ENCODE results near the gene MITD1. TPM values are rescaled to one million over a fixed set of nuclear protein-coding genes. Genes with fewer than 3 reads are reported as not detected.
A peak's percentile ranks its signal among the peaks of the same experiment; 100 is the strongest.

Gene MITD1
- total and polyA plus RNA-seq, 2 of the 13 experiments (the other 11 are each of a cell fraction or from before 2014, with no cell fraction given), result 17.8 to 43.7 TPM

DNA sequence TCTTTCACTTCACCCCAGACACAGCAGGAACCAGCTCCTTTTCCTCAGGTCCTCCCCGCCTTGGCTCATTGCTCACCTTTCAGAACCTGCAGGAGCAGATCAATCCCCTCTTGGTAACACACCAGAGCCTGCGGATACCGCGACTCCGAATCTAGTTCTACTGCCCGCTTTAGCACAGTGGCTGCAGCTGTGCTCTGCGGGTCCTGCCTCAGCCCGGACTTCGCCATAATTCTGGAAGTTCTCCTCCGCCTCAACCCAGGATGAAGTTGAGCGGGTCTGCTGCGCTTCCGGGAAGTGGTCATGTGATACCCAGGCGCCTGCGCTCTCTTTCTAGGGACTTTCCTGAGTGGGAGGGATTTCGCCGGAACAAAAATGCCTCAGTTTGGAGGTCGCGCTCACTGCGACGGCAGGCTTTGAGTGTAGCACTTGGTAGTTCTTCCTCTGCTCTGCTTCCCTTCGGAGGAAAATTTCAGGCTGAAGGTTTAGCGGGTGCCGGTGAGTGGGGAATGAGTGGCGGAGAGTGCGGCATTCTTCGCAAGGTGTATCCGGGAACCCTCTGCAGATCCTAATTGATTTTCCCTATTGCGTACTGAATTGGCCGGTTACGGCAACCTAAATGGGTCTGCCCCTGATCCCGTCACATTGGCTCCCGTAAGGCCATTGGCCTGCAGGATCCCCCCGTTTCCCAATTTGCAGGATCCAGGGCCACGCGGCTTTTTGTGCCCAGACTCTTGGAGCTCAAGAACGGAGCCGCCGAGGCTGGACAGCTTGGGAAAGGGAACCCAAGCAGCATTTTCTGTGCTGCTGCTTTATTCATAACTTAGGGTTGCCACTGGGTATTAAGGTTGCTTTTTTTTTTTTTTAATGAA lies at the start of gene MITD1, which contains the start of gene MRPL30 (continued):
- TF ChIP-seq JARID2 (CRISPR knock-in tag; IDR thresholded peaks at IDR 0.05; ENCODE audit: insufficient replicate concordance) (peak; percentile 29), ZNF746 (CRISPR knock-in tag; IDR thresholded peaks at IDR 0.05) (no peak; the same call in 1 of the 2 replicates), ZNF878 (CRISPR knock-in tag; IDR thresholded peaks at IDR 0.05) (peak; percentile 93; the same call in 1 of the 2 replicates), MEIS1 (CRISPR knock-in tag; IDR thresholded peaks at IDR 0.05; ENCODE audit: borderline replicate concordance) (peak; percentile 65), ZNF775 (CRISPR knock-in tag; IDR thresholded peaks at IDR 0.05; ENCODE audit: borderline replicate concordance) (peak; percentile 90), KDM5A (IDR thresholded peaks at IDR 0.05; ENCODE audit: borderline replicate concordance, low read length) (peak; percentile 96), KLF12 (CRISPR knock-in tag; IDR thresholded peaks at IDR 0.05; ENCODE audit: borderline replicate concordance) (peak; percentile 86), PHF21A (CRISPR knock-in tag; IDR thresholded peaks at IDR 0.05) (peak; percentile 98), IRX3 (CRISPR knock-in tag; IDR thresholded peaks at IDR 0.05; ENCODE audit: borderline replicate concordance, low read depth) (peak; percentile 80; the same call in 1 of the 2 replicates), FOXJ3 (CRISPR knock-in tag; IDR thresholded peaks at IDR 0.05; ENCODE audit: borderline replicate concordance) (peak; percentile 69; the same call in 1 of the 2 replicates)
- TF ChIP-seq, protein P1, sequence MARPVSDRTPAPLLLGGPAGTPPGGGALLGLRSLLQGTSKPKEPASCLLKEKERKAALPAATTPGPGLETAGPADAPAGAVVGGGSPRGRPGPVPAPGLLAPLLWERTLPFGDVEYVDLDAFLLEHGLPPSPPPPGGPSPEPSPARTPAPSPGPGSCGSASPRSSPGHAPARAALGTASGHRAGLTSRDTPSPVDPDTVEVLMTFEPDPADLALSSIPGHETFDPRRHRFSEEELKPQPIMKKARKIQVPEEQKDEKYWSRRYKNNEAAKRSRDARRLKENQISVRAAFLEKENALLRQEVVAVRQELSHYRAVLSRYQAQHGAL (CRISPR knock-in tag; IDR thresholded peaks at IDR 0.05; ENCODE audit: not compliant biosample characterization), result no peak
- TF ChIP-seq, protein P2, sequence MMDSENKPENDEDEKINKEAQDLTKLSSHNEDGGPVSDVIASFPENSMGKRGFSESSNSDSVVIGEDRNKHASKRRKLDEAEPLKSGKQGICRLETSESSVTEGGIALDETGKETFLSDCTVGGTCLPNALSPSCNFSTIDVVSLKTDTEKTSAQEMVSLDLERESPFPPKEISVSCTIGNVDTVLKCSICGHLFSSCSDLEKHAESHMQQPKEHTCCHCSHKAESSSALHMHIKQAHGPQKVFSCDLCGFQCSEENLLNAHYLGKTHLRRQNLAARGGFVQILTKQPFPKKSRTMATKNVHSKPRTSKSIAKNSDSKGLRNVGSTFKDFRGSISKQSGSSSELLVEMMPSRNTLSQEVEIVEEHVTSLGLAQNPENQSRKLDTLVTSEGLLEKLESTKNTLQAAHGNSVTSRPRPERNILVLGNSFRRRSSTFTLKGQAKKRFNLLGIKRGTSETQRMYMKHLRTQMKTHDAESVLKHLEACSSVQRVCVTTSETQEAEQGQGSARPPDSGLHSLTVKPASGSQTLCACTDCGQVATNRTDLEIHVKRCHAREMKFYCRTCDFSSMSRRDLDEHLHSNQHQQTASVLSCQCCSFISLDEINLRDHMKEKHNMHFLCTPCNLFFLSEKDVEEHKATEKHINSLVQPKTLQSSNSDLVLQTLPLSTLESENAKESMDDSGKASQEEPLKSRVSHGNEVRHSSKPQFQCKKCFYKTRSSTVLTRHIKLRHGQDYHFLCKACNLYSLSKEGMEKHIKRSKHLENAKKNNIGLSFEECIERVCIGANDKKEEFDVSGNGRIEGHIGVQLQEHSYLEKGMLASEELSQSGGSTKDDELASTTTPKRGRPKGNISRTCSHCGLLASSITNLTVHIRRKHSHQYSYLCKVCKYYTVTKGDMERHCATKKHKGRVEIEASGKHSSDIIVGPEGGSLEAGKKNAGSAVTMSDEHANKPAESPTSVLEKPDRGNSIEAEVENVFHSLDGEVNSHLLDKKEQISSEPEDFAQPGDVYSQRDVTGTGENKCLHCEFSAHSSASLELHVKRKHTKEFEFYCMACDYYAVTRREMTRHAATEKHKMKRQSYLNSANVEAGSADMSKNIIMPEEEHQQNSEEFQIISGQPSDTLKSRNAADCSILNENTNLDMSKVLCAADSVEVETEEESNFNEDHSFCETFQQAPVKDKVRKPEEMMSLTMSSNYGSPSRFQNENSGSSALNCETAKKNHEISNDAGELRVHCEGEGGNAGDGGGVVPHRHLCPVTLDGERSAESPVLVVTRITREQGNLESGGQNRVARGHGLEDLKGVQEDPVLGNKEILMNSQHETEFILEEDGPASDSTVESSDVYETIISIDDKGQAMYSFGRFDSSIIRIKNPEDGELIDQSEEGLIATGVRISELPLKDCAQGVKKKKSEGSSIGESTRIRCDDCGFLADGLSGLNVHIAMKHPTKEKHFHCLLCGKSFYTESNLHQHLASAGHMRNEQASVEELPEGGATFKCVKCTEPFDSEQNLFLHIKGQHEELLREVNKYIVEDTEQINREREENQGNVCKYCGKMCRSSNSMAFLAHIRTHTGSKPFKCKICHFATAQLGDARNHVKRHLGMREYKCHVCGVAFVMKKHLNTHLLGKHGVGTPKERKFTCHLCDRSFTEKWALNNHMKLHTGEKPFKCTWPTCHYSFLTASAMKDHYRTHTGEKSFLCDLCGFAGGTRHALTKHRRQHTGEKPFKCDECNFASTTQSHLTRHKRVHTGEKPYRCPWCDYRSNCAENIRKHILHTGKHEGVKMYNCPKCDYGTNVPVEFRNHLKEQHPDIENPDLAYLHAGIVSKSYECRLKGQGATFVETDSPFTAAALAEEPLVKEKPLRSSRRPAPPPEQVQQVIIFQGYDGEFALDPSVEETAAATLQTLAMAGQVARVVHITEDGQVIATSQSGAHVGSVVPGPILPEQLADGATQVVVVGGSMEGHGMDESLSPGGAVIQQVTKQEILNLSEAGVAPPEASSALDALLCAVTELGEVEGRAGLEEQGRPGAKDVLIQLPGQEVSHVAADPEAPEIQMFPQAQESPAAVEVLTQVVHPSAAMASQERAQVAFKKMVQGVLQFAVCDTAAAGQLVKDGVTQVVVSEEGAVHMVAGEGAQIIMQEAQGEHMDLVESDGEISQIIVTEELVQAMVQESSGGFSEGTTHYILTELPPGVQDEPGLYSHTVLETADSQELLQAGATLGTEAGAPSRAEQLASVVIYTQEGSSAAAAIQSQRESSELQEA (CRISPR knock-in tag; IDR thresholded peaks at IDR 0.05; ENCODE audit: not compliant biosample characterization), result peak; percentile 88
- TF ChIP-seq, protein P3, sequence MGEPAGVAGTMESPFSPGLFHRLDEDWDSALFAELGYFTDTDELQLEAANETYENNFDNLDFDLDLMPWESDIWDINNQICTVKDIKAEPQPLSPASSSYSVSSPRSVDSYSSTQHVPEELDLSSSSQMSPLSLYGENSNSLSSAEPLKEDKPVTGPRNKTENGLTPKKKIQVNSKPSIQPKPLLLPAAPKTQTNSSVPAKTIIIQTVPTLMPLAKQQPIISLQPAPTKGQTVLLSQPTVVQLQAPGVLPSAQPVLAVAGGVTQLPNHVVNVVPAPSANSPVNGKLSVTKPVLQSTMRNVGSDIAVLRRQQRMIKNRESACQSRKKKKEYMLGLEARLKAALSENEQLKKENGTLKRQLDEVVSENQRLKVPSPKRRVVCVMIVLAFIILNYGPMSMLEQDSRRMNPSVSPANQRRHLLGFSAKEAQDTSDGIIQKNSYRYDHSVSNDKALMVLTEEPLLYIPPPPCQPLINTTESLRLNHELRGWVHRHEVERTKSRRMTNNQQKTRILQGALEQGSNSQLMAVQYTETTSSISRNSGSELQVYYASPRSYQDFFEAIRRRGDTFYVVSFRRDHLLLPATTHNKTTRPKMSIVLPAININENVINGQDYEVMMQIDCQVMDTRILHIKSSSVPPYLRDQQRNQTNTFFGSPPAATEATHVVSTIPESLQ (CRISPR knock-in tag; conservative IDR thresholded peaks at IDR 0.05), result peak; percentile 41; the same call in 1 of the 2 replicates
- TF ChIP-seq, protein P4, sequence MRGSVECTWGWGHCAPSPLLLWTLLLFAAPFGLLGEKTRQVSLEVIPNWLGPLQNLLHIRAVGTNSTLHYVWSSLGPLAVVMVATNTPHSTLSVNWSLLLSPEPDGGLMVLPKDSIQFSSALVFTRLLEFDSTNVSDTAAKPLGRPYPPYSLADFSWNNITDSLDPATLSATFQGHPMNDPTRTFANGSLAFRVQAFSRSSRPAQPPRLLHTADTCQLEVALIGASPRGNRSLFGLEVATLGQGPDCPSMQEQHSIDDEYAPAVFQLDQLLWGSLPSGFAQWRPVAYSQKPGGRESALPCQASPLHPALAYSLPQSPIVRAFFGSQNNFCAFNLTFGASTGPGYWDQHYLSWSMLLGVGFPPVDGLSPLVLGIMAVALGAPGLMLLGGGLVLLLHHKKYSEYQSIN (CRISPR knock-in tag; IDR thresholded peaks at IDR 0.05; ENCODE audit: borderline replicate concordance), result no peak

Measured in HepG2 (cell line).